NCI-H1105 (cell line): ENCODE data around the gene DIABLO.
"Not testable (repeated sequence)": the region's sequence is repeated elsewhere in the genome, so short reads cannot be mapped to it uniquely, and the experiment has no call there.

Source experiments
- DNase-seq: peaks from one replicate; lab custom pipeline; 2025; lab: John Stamatoyannopoulos, UW

The DIABLO gene

DNA sequence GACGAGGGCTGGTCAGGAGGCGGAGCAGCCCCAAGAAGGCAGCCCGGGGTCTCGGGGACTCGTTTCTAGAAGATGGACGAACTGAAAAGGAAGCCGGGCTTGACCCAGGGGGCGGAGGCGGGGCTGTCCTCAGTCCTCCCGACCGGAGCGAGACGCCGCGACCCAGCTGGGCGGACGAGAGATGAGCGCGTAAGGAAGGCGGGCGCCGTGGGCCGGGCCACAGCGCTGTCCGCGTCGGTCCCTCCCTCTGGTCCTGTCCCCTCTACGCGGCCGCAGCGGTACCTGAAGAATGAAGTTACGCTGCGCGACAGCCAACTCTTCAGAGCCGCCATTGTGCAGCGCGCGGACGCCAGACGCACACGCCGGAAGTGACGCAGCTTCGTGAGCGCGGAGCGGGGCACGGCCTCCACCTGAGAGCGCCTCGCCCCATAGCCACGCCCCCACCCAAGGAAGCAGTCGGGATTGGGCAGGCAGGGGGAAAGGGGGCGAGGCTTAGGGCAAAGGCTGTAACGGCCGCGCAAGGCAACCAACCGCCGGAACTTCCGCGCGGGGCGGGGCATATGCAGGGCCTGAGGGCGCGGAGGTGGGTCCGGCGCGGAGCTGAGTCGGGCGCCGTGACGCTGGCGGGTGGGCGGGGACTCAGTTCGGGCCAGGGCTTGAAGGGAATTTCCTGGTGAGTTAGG lies at the start of gene DIABLO:
Gene DIABLO, minus strand, starts transcription at position 370 of the 683 bp plus-strand sequence. Its CDS starts 38 bp downstream, at position 332.
- DNase-seq = peak; percentile 100

DNA sequence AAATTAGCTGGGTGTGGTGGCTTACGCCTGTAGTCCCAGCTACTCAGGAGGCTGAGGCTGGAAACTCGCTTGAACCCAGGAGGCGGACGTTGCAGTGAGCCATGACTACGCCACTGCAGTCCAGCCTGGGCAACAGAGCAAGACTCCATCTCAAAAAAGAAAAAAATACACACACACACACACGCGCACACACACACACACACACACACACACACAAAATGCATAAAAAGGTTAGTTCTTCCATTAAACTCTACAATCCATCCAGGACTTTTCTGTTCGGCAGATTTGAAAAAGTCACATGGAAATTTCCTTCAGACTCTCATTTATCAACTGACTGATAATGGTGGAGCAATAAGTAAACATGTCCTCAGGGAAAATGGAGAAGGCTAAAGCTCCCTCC lies 49.6 kb upstream of the DIABLO start:
- no peak for DNase-seq

DNA sequence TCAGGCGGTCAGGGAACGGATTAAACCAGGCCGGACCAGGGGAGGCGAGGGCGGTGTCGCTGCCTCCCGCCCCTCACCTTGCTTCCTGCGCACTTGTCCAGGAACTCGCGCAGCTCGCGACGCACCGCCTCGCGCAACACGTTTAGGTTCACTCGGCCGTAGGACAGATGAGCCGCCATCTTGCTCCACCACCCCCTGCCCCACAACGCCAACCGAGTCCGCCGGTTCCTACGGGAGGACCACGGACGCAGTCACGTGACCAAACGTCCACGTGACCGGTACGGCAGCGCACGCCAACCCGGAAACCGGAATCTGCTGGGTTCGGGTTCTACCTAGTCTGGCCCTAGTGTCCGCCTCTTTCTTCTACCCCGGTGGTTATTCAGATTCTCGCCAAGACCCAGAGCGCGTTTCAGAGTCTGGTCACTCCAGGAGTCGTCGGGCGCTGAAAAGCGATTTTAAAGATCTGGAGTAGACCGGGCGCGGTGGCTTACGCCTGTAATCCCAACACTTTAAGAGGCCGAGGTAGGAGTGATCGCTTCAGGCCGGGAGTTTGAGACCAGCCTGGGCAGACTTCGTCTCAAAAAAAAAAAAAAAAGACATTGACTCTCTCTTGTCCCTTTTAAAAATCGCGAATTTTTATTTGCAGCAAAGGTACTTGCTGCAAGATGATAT lies 40.5 kb upstream of the DIABLO start, which contains the start of gene VPS33A:
Gene VPS33A, minus strand, starts transcription at position 265 of the 672 bp plus-strand sequence. Its CDS starts 86 bp downstream, at position 179.
- DNase-seq = peak; percentile 98

DNA sequence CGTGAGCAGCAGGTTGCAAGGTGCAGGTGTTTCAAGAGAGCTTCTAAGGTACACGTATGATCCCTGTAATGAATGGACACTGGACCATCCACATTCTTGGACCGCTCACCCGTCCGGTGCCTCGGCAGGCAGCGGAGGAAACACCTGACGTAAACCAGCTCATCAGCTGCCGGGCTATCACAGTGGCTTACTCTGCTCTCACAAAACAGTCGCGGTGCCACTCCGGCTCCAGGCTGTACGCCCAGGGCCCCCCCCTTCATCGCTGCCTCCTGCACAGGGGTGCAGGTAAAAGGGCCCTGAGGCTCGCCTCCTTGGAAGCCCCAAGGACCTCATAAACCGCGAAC lies 40.0 kb upstream of the DIABLO start:
- DNase-seq = no peak

DNA sequence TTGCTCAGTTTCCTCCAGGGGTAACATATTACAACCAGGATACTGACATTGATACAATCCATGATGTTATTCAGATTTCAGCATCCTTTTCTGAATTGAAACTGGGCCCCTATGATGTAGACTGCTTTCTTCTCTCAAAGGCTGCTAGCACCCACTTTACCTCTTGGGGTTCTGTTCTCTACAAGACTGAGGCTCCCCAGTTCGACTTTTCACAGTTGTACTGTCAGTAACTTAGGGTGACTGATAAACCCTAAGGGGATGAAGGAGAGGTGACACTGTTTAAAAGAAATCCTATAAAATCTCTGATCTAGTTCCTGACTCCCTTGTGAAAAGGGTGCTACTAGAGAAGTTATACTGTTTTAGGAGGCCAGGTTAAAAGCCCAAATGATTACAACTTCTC lies 39.6 kb upstream of the DIABLO start:
- DNase-seq = no peak

DNA sequence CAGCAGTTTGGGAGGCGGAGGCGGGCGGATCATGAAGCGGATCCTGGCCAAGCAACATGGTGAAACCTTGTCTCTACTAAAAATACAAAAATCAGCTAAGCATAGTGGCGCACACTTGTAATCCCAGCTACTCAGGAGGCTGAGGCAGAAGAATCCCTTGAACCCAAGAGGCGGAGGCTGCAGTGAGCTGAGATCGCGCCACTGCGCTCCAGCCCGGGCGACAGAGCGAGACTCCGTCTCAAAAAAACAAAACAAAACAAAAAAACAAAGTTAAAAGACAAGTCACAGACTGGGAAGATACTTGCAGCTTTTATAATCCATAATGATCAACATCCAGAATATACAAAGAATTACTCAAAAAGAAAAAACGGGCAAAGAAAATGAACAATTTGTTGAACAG lies 34.9 kb upstream of the DIABLO start:
- not testable (repeated sequence) for DNase-seq

DNA sequence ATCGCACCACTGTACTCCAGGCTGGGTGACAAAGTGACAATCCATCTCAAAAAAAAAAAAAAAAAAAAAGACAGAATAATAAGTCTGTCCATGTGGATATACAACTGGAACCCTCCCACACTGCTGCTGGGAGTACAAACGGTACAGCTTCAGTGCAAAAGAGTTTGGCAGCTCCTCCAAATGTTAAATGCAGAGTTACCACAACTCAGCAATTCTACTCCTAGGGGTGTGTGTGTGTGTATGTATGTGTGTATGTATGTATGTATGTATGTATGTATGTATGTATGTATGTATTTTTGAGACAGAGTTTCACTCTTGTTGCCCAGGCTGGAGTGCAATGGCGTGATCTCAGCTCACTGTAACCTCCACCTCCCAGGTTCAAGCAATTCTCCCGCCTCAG lies 33.1 kb upstream of the DIABLO start:
- not testable (repeated sequence) for DNase-seq

DNA sequence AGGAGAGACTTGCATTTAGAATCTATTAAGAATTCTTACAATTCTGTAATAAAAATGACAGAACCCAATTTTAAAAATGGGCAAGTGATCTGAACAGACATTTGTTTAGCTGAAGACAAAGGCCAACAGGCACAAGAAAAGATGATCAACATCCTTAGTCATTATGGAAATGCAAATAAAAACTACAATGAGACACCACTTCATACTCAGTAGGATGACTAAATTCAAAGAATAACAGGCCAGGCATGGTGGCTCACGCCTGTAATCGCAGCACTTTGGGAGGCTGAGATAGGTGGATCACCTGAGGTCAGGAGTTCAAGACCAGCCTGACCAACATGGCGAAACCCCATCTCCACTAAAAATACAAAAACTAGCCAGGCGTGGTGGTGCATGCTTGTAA lies 32.6 kb upstream of the DIABLO start:
- DNase-seq = not testable (repeated sequence)

DNA sequence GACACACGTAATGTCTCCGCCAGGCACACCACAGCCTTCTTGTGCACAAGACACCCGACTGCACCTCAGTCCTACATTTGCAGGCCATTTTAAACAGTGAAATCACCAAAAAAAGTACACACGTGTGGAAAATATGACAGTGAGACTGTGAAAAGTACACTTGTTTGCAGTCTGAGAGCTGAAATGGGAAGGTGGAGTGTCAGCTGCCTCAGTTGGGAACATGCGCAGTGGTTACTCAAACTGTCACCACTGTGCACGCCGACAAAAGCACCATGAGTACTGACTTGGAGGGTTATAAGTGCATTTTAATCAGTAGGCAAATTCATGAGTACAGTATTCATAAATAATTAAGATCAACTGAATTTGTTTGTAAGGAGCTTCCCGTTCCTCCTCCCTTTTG lies 24.7 kb upstream of the DIABLO start:
- DNase-seq = no peak

DNA sequence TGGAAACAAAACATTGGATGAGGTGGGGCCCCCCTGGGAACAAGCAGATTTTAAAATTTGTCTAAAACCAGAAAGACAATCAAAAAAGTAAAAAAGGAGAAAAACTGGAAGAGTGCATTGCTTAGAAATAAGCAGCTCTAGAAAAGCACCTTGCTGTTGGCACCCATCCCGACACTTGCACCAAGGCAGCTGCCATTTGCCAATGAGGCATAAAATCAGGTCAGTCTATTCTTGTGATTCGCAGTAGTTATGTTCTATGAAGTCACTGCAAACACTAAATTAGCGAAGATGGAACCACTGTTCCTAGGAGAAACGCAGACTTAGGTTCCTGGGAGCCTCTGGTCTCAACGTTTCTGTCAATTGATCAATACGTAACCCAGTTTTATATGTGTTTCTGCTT lies 24.2 kb upstream of the DIABLO start:
- no peak for DNase-seq

DNA sequence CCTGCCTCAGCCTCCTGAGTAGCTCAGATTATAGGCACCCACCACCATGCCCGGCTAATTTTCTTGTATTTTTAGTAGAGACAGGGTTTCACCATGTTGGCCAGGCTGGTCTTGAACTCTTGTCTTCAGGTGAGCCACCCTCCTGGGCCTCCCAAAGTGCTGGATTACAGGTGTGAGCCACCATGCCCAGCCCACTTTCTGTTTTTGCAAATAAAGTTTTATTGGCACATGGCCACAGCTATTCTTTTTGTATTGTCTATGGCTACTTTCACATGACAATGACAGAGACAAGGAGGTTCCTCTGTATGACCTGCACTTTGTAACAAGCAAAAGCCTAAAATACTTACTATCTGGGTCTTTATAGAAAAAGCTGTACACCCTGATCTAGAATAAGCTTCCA lies 19.7 kb upstream of the DIABLO start:
- DNase-seq = no peak

DNA sequence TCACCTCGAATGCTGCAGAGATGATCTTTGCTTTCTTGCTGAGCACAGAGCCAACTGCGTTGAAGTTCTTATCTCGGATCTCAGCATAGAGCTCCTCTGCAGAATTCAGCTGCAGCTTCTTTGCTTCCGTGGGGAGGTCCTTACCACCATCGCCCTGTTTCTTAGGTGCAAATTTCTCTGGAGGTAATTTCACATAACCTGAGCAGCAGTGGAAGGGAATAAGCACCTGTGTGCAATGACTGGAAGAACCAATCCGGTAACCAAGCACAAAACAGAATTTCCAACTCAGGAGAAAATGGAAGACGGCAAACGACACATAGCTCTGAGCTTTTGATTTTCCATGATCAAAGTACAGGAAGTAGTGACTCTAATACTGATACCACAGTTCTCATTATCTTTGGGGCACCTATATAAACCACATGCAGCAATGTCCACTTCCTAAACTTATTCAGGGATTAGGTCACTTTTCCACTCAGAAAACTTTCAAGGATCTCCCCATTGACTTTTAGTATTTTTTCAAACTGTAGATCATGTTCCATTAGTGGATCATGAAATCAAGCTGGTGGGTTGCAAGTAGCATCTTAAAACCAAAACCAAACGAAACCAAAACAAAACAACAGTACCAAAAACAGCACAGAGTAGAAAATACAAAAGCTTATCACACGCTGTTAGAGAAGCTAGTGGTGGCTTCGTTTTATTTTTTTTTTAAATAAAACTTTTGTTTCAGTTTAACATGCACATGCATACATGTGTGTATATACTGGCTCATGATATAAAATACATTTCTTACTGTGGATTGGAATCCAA lies 18.9 kb upstream of the DIABLO start:
- no peak for DNase-seq

DNA sequence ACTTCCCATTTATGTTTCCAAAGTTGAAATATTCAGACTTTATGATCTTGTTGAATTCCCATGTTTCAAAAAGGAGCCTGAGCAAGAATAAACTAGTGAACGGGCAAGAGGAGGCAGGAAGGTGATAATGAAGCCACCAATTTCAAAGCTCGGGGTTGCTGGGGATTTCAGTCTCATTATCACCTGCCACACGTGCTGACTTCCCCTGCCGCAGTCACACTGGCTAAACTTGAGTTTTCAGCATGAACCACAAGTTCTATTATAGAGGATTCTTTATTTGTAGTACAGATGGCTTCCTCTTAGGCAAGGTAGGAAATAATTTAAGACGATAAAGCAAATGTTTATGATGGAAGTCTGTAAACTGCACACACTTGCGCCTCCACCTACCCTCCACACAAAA lies 18.1 kb upstream of the DIABLO start:
- DNase-seq = no peak

DNA sequence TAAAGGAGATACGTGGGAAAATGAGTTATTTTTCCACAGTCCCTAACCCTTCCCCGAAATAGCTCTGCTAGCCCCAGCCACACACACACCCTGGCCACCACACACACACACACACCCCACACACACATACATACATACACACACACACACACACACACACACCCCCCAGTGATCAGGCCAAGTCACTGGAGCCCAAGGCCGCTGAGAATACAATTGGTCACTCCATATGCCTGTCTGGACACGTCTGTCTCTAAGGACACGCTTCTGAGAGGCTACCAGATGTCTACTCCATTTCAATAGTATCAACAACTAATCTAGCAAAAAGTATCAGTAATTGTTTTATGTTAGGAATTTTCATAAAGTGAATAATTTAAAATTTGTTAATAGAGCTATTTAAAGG lies 13.0 kb upstream of the DIABLO start:
- DNase-seq = no peak

DNA sequence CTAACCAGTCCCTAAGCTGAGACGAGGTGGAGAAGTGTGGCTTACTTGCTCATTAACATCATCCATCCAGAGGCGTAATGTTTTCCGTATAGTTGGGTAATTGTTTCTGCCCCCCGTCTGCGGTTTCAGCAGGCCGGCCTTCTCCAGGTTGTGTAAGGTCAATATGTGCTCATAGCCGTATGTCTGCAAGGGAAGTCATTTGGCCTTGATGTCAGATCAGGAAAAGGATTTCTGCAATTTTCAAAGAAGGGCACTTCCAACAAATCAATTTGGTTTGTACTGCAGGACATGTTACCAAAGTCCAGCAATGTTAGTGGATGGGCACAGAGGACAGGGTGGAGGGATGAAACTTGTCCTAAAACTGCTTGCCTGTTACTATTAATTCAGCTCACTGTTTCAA lies 9.9 kb upstream of the DIABLO start:
- no peak for DNase-seq

DNA sequence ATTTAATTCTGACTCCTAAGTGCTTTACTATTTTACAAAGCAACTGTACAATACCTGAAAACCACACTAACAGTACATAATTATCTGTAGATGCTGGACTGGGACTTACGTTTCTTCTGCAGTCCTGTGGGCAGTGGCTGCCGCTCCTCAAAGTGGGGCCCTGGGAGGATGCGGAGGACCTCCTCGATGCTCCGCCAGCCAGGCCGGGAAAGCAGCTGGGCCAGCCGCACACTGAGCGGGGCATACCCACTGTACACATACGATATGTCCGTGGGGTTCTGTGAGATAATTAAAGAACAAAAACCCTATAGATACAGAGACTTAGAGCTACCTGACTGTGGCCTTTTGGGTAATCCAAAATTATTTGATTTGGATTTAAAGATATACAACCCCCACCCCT lies 6.8 kb upstream of the DIABLO start:
- DNase-seq = no peak

DNA sequence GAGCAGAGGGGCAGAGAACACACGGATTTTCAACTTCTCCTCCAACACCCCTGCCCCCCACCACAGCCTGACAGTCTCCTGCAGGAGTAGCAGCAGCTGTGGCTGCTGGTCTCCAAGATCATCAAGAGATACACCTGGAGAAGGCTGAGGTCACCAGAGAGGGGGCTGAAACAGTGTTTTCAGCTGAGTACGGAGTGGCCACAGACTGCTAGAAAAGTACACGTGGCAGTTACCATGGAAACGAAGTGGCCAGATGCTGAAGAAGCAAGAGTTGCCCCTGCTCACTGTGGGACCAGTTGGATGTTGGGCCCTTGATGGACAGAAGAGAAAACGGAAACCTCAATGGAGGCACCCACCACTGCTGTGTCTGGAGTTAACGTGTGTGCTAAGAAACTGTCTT lies 4.9 kb upstream of the DIABLO start:
- no peak for DNase-seq

DNA sequence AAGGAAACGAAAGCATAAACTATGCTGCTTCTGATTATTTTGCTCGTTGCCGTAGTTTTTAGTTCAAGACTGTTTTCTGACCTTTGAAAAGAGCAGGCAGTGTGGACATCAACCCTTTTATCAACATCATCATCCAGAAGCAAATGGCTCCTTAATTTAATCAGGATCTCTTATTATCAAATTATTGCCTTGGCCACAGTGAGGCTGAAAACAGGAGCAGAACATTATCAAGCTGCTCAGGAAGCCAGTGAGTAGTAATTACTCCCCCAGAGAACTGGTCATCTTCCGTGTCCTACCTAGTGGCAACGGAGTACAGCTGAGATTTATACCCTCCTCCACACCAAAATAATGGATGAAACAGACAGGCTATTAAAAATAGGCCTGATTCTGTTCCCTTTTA lies 2.2 kb upstream of the DIABLO start:
- DNase-seq = no peak

DNA sequence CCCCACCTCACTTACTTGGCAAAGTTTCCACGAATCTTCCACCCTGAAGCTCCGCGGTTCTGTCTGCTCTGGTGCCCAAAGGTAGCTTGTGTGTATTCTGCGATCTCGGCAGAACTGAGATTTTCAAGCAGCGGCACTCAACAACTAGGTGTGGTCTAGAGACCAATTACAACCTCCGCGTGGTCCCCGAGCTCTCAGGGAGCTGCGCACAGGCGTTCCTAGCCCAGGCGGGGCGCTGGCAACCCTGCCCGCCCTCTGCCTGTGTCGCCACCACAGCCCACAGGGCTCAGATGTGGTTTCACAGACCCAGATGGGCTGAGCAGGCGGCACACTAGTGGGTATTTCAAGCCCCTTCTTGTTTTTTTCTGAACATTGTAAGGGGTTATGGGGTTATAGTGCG lies 1.5 kb upstream of the DIABLO start:
- peak; percentile 53 for DNase-seq

DNA sequence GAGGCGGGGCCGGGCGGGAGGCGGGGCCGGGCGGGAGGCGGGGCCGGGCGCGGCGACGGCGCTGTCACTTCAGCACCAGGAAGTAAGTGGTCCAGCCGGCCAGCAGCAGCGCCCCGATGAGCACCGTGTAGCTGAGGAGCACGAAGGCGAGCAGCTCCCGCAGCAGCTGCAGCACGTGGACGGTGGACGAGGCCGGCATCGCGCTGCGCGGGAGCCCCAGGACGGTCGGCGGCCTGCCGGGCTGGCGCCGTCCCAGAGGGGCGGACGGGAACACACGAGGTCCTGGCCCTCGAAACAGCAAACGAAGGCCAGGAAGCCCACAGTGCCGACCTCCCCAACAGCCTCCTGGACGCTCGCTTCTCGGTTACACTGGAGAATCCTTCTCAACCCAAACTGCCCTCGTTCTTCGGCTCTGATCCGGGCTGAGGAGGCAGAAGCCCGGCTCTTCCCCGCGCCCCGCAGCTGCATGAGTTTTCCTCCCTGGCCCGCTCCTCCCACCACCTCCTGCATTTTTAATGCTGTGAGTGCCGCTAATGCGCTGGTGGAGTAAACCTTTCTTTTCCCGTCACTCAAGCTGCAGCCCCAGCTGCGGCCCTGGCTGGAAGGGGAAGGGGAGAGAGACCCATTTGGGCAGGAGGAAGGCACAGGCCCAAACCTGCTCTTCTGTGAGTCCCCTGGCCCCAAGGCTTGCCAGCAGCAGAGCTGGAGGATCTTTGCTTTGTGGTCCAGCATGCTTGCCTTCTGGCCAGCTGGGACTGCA lies 694 bp upstream of the DIABLO start:
- no peak for DNase-seq

DNA sequence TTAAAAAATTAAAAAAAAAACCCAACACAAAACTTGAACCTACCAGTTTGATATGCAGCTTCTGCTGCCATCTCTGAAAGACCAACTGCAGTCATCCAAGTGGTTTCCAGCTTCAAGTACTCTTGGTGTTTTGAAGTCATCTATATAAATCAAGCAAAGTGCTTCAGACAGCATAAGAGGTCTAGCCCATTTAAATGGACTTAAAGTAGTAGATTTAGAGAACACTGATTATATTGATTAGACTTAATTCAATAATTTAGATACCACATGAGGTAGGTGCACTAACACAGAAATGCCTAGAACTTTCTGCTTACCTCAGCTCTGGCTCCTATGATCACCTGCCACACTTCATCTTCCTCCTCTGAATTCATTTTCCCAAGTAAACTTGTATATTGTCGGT lies 9.4 kb downstream of the DIABLO start:
- no peak for DNase-seq

DNA sequence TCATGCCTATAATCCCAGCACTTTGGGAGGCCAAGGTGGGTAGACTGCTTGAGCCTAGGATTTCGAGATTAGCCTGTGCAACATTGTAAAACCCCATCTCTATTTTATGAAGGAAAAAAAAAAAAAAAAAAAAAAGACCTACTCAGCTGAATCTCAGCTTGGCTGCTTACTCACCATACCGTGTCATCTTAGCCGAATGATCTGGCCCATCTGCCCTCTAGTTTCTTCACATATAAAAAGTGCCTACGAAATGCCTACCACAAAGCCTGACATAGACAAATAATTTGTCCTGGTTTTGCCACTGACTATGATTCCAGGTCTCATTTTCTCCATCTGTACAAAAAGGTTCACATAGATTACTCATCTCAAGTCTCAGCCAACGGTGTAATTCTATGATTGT lies 10.1 kb downstream of the DIABLO start:
- no peak for DNase-seq
